Keratinocyte (primary cell): Measurements from ENCODE around the gene MICOS13.

Experiments used
- CTCF ChIP-seq, 3 experiments: IDR thresholded peaks in 1 of 3; conservative IDR thresholded peaks in 1 of 3; optimal IDR thresholded peaks in 1 of 3; 2 replicates in 2 of 3; 3 replicates in 1 of 3; pipeline versions ENCODE3 to v1.5.1; 2011; ENCODE audit warnings: low read length in 3 of 3, mild to moderate bottlenecking in 3 of 3, moderate library complexity in 2 of 3, control low read depth in 1 of 3, inconsistent platforms in 1 of 3; ENCODE audit not compliant: insufficient read depth in 2 of 3; ENCODE audit errors: extremely low read depth in 1 of 3
- EZH2 ChIP-seq: IDR thresholded peaks from one replicate; pipeline ENCODE4 v1.6.1; 2012; ENCODE audit warnings: inconsistent platforms, mild to moderate bottlenecking, low read length, moderate library complexity

GRCh38 chr19:5695649-5696195 lies 15.4 kb upstream of the MICOS13 start:
- TF ChIP-seq CTCF (optimal IDR thresholded peaks at IDR 0.05 in 1 of 3, IDR thresholded peaks at IDR 0.05 in 1 of 3, conservative IDR thresholded peaks at IDR 0.05 in 1 of 3; ENCODE audit: extremely low read depth in 1 of 3, insufficient read depth in 2 of 3, low read length in 3 of 3) (no peak), EZH2 (no peak)
